Activated CD8-positive, alpha-beta memory T cell treated with anti-CD3 and anti-CD28 coated beads, Interleukin-2, amount 50 U/mL, for 48 hours (primary cell): ENCODE results near the gene PRKCZ.

Experiments
- DNase-seq: peaks from one replicate; pipeline ENCODE4 v3.0.0-alpha.2; 2020

The PRKCZ gene

DNA sequence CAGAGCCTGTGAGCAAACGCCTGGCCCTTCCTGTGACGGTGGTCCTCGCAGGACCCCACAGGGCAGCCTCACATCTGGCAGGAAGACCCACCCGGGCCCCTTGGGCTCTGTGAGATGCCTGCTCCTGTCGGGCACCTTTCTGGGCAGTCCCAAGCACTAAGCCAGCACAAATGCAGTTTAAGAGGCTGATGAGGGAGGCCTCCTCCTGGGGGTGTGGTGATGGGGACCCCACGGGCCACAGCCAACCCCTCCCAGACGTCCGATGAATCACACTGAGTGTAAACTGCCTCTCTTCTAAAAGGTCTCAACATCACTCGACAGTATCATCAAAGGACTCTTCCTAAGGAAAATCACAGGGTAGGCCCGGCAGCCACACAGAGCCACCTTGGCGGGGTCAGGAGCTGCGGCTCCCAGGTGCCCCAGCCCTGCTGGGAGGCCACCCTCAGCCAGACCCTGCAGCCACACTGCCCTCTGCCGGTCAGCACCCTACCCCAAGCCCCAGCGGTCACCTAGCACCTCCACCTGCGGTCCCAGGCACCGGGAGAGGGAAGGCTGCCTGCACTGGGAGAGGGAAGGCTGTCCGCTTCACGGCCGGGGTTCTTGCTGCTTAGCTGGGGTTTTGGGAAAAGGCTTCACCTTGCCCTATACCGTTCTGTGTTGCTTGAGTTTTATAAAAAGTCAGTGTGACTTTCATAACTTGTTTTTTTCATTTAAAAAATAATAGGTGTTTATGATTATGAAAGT lies 3.9 kb upstream of the PRKCZ start:
- DNase-seq = peak; percentile 79

GRCh38 chr1:2046953-2047748 lies 3.1 kb upstream of the PRKCZ start:
- no peak for DNase-seq

DNA sequence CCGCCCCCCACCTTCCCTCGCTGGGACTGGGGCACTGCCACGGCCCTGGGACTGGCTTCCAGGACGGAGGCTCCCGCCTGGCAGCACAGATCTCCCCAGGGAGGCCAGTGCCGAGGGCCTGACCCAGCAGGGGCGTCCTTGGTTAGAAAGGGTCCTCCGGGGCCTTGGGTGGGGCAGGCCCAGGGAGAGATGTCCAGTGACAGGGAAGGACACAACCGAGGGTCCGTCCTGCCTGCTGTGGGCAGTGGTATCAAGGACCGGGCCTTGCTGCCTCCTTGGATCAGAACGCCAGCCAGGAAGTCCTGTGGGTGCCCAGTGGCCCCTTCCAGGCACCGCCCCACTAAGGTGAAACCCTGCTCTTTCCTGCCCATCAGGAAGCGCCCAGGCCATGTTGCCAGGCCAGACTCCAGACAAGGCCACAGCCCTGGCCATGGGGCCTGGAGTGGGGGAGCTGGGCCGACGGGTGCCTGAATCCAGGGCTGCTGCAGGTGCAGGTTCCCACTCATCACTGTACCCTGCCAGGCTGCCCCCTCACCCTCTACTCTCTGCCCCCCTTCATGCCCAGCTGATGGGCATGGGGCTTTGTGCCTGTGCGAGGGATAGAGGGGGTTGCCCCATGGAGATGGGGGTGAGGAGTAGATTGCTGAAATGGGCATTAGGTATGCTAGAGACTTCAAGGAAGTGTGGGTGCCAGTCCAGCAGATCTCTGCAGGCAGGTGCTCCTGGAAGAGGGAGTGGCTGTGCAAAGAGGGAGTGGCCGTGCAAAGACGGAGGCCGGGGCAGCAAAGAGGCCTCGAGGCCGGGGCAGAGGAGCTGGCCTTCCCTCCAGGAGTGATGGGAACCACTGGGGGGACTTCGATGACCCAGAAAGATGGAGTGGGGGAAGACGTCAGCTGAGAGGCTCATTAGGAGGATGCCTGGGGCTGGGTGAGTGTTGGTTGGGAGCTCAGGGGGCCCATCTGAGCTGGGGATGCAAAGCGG lies 2.2 kb upstream of the PRKCZ start:
- no peak for DNase-seq

DNA sequence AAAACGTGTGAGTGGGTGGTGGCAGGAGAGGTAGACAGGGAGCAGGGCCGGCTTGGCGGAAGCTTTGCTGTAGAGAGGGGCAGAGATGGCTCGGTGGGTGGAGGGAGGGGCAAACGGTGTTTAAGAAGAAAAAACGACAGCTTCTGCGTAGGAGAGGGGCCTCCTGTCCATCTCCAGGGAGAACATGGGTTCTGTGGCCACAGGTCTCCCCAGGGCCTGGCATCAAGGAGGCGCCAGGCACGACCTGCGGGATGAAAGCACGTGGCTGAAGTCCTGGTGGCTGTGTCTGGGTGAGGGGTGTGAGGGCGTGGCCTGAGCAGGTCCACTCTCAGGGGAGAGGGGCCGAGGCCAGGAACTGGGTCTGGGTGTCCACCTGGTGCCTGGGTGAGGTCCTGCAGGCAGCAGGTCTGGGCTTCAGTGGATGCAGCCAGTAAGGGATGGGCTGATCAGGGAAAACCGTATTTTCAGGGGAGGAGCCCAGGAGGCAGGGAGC lies 940 bp upstream of the PRKCZ start:
- no peak for DNase-seq

DNA sequence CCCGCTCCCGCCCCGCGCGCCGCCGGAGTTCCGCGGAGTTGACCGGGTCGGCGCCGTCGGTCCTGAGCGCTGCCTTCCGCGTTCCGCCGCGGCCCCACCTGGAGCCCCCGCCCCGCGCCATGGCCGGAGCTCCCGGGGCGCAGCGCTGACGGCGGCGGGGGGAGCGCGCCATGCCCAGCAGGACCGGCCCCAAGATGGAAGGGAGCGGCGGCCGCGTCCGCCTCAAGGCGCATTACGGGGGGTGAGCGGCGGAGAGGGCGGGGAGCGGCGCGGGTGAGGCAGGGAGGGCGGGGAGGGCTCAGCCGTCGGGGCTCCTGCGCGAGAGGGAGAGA lies 216 bp downstream of the PRKCZ start:
- no peak for DNase-seq

DNA sequence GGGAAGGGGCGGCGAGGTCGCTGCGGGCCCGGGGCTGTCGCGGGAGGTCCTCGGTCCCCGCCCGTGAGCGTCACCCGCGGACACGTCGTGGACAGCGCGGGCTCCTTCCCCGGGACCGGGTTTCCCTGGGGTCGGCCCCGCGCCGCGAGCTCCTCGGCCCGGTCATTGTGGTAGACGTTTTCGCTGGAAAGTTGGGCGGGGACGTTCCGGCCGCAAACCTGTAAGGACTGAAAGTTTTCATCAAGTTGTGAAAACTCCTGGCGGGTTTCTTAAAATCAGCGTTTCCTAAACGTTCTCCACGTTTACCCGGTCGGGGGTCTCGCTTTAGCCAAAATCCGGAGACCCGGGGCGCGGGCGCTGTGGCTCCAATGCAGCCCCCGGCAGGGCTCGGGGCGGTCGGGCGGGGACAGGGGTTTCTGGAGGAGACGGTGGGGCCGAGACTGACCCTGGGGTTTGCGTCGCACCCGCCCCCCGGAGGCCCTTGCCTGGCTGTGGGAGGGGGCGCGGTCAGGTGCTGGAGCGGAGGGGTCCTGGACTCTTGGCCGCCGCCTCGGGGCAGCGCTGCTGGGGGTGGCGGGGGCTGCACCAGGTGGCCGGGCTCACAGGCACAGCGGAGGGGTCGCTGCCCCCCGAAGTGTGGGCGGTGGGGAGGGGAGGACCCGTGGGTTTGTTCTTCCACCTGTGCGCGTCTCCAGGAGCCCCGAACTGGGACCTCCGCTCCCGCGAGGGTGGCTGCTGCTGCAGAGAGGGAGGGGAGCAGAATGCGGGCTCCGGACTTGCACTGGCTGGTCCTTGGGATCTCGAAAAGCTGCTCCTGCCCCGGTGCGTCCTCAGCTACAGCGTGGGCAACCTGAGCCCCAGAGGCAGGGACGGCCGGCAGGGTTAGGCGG lies 827 bp downstream of the PRKCZ start:
- DNase-seq = no peak

GRCh38 chr1:2052054-2052679 lies 2.0 kb downstream of the PRKCZ start:
- no peak for DNase-seq

DNA sequence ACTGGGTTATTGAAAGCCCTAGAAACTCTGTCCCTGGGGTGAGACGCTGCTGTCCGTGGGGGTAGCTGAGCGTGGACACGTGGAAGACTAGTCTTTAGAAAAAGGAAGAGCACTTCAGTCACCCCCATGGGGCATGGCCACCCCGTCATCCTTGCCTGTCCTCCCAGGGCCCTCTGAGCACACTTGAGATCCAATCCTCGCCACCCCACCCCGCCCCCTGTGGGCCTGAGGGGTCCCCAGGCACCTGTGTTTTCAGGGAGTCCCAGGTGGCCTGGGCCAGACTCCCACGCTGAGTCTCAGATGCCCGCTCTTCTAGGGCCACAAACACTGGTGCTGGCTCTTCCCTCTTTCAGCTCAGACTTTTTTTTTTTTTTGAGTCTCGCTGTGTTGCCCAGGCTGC lies 2.5 kb downstream of the PRKCZ start:
- no peak for DNase-seq

- DNase-seq = no peak
Measured at GRCh38 chr1:2053217-2053616, 3.0 kb downstream of the PRKCZ start.

DNA sequence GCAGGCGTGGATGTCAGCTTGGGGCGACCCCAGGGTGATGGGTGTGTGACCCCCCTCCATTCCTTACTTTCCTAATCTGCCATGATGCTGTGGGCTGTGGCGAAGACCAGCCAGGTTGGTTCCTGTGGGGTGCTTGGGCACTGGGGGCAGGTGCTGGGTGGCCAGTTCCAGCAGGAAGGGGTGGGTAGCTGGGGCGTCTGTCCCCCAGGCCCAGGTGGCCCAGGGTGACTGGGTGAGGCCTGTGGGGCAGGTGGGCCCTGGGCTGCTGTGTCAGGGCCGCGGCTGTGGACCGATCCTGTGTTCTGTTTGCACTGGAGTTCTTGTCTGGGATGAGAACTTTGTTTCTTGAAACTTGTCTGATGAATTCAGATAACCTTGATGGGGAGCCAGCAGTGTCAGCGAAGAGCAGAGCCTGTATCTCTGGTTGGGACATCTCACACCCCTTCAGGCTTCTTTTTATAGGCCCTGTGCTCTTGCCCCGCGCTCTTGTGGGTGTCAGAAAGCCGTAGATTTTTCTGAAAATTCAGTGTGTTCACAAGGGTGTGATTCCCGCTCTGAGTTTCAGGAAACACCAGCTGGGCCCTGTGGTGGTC lies 3.7 kb downstream of the PRKCZ start:
- DNase-seq = no peak

DNA sequence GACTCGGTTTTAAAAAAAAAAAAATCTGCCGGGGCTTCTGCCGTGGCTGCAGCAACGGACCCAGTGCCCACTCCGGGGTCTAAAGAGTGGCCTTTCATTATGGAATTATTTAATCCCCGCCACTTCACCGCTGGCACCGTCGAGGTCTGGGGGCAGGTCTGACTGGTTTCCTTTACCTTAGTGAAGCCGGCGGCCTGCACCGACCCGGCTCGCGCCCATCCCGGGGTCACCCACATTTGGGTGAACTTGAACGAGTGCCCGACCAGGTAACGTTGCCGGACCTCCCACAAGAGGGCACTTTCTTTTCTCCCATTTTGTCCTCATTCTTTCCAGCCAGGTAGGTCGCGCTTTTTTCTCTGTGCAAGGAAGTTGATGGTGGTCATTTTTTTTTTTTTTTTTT lies 4.3 kb downstream of the PRKCZ start:
- no peak for DNase-seq

DNA sequence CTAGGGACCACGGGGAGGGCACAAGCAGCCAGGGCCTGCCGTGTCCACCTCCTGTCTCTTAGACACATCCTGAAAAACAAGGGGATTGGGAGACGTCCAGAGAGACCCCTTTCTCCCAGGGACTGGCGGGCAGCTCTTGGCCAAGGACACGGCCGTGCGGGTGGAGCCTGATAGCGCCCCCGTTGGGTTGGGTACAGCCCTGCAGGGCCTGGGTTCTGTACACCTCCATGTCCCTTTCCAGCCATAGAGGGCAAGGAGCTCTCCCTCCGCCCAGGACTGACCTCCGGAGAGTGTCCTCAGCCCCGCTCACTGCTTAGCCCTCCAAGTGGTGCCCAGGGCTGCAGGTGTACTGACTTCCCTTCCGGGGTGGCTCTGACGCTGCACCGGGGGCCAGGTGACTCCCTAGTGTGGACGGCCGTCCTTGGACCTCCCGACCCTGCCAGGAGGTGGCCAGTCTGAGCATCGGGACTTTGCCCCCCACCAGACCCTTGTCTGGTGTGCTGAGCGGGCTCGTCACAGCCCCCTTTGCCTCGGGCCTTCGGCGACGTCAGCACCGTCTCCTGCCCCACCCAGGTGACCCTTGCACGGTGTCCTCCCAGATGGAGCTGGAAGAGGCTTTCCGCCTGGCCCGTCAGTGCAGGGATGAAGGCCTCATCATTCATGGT lies 5.8 kb downstream of the PRKCZ start:
- DNase-seq = no peak

- no peak for DNase-seq
Measured at GRCh38 chr1:2056955-2057590, 6.9 kb downstream of the PRKCZ start.

- DNase-seq = no peak
Measured at GRCh38 chr1:2059290-2059953, 9.2 kb downstream of the PRKCZ start.

- DNase-seq = no peak
Measured at GRCh38 chr1:2060072-2060471, 9.9 kb downstream of the PRKCZ start.

GRCh38 chr1:2060535-2060934 lies 10.3 kb downstream of the PRKCZ start:
- DNase-seq = no peak

DNA sequence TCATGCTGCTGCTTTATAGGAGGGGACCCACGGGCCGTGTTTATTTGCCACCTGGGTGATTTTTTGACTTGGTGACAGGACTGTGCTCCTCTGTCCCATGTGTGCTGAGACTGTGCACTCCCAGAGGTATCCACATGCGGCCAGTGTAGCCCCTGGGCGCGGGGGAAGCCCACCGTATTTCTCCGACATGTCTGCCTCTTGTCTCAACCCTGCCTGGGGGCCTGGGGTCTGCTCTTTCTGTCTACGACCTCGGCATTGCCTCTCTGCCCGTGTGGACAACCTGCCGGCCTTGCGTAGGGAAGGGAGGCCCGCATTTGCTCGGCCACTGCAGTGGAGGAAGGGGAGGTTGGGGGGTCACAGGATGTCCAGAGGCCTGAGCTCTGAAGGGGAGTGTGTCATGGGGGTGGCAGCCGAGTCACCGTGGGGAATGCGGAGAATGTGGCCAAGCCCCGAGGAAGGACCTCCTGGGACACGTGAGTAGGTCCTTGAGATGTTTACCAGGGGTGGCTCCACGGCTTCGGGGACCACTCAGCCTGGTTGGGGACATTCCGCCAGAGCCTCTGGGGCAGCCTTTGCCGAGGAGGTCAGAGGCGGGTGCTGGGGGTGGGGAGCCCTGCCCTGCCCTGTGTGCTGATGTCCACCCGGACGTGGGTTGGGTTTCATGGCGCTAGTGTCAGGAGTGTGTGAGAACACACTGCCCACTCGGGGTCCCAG lies 11.0 kb downstream of the PRKCZ start:
- no peak for DNase-seq

DNA sequence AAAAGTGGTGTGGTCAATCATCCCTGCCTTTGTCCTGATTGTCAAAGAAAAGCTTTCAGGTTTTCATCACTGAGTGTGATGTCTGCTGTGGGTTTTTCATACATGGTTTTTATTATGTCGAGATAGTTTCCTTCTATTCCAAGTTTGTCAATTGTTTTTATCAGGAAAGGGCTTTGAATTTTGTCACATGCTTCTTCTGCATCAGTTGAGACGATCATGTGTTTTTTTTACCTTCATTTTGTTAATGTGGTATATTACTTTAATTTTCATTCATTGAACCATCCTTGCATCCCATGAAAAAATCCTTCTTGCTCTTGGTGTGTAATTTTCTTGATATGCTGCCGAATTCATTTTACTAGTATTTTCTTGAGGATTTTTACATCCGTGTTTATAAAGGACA lies 15.5 kb downstream of the PRKCZ start:
- DNase-seq = no peak

DNA sequence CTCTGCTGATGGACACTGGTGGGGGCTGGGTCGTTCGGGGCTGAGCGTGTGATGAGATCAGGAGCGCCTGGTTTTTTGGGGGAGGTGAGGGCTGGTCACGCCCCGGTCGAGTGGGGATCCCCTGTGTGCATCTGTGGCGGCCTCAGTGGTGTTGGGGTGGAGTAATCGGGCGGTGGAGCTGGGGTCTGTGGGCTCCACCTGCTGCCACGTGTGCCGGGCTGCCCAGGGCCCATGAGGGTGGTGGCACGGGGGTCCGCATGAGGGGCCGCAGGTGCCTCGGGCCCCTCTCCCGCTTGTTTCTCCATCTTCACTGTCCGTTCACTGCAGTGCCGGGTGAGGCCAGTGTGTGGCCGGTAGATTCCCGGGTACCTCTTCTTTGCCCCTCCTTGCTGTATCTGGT lies 17.2 kb downstream of the PRKCZ start:
- no peak for DNase-seq
